GM03348 (cell line): ENCODE results near the gene ANKS3.

Source experiments
- DNase-seq: peaks from one replicate; pipeline ENCODE4 v3.0.0; 2012; ENCODE audit warnings: low spot score

Gene ANKS3

DNA sequence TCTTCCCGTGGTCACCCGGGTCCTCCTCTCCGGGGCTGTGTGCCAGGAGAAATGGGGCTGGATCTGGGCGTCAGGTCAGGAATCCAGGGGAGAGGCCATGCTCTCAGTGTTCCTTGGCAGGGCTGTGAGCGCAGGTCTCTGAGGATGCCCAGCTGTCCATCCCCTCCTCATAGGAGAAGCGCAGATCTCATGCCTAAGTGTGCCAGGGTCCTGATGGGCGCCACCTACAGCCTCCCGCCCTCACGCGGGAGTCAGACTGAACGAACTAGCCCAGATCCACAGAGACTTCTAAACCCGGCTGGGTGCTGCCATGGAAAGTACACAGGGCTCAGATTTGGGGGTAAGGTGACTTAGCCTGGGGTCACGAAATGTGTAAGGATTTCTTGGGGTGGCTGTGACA, 85.2 kb downstream of the ANKS3 start:
- DNase-seq, result no peak

DNA sequence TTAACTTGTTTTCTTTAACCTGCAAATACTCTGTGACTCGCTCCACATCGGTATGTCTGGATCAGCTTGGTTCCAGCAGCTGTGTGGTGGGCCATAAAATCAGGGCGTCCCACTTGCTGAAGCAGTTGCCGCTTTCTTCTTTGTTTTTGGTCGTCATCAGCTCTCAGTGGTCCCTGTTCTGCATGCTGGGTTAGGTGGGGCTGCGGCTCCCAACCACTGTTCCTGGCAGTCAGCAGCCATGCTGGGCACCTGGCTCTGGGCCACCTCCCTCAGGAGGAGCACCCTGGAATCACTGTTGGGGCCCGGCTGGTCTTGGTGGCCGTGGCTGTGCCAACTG, 86.5 kb downstream of the ANKS3 start:
- DNase-seq, result no peak

DNA sequence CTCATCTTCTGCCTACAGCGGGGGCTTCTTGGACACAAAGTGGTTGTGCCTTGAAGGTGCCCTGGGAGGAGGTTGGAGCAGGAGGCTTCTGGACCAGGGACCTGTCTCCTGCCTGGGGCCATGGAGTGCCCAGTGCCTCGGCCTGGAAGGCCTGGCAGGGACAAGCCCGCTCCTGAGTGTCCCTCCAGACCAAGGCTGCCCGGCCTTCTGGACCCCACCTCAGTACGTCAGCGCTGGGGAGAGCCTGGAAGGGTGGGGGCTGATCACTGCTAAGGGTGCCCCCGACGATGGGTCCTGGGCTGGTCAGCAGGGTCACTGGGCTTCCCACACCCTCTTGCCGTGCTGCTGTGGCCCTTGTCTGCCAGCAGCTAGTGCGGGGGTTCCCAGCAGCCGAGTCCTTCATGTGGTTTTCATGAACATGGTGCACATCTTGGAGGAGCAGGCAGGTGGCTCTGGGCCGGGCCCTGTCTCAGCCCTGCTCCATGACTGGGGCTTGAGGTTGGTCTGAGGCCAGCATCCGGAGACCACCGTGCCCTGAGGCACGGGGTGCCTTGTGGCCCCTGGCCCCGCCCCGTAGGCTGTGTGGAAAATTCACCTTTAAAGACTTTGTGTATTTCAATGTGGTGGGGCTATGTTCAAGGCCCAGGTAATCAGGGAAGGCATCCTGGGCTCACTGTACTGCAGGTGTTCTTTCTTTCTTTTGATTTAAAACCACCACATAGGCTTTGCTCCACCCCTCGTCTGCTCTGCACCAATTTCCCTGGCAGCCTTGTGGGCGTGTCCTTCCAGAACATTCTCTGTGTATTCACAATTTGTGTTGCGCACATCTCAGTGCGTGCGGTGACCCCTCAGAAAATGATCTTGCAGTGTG, 87.1 kb downstream of the ANKS3 start:
- DNase-seq, result no peak
